IPS-18c (cell line): ENCODE measurements around the gene SAMD4B.
"Not testable (repeated sequence)": the region's sequence is repeated elsewhere in the genome, so short reads cannot be mapped to it uniquely, and the experiment has no call there.

ENCODE experiments used
- H3K4me3 ChIP-seq: 2 replicates; pipeline ENCODE4 v1.7.0; 2013; ENCODE audit warnings: low read depth, mild to moderate bottlenecking, low read length, moderate library complexity; ENCODE audit not compliant: insufficient read depth
- H3K9me3 ChIP-seq: one replicate; pipeline ENCODE4 v1.6.1; 2013; ENCODE audit warnings: mild to moderate bottlenecking, low read length, moderate library complexity; ENCODE audit not compliant: control insufficient read depth, insufficient read depth

Gene SAMD4B

DNA sequence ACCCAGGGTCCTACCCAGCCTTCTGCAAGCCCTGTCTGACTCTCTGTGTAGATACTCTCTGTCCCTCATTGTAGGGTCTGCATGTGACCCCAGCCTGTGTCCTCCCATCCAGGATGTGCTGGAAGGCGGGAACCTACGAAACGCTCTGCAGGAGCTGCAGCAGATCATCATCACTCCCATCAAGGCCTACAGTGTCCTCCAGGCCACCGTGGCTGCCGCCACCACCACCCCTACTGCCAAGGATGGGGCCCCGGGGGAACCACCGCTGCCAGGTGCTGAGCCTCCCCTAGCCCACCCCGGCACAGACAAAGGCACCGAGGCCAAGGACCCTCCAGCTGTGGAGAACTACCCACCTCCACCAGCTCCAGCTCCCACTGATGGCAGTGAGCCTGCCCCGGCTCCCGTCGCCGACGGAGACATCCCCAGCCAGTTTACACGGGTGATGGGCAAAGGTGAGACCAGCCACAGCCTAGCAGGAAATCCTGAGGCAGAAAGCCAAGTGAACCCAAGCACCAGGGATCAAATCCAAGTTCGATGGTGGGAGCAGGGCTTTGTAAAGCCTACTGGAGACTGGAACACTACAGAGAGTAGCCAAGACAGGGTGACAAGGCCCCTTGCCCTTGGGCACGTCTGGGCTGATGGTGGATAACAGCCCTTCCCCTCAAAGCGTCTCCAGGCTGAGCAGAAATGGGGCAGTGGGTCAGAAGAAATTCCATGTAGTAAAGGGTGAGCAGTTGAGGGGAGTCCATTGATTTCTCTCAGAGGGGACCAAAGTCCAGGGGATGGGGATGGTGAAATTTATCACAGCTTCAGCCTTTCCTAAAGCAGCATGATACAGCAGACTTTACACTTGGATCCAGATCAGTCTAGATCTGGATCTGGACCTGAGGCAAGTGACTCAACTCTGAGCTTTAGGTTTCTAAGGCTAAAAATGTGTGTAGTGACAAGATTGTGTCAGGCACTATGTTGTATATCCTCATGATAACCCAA lies 35.4 kb downstream of the SAMD4B start:
- no peaks in the 10 kb centered on the region for H3K9me3 ChIP-seq
- no peak overlapping the region for H3K4me3 ChIP-seq

DNA sequence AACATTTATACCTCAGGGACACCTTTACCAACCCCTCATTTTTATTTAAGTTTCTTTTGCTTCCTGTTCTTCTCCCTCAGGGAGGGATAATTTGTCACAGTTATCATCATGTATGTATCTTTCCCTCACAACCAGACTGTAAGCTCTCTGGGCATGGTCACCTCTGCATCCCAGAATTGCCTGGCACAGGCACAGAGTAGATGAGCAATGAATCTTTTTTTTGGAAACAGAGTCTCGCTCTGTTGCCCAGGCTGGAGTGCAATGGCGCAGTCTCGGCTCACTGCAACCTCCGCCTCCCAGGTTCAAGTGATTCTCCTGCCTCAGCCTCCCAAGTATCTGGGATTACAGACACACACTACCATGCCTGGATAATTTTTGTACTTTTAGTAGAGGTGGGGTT lies 37.1 kb downstream of the SAMD4B start:
- not testable (repeated sequence) for H3K9me3 ChIP-seq, H3K4me3 ChIP-seq

DNA sequence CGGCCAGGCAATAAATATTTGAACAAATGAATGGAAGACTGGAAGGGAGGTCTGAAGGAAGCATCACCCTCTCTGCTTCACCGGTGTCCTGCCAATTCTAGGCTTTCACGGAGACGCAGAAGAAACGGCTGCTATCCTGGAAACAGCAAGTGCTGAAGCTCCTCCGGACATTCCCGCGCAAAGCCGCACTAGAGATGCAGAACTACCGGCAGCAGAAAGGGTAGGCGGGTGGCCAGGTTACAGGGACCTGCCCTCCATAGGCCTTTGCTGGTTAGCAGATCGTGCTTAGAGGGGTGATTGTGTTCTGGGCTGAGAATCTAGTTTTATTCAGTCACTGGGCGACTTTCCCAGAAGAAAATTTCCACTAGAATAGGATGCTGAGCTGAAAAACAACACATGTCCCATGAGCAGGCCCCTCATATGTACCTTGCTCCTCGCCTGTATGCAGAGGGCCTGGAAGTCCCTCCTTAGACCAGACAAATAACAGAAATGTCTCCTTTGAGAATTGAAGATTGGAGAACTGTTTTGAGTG lies 37.7 kb downstream of the SAMD4B start:
- H3K9me3 ChIP-seq: no peaks in the 10 kb centered on the region

GRCh38 chr19:39380521-39381502 lies 38.6 kb downstream of the SAMD4B start:
- Histone ChIP-seq H3K9me3 (no peaks in the 10 kb centered on the region), H3K4me3 (no peak overlapping the region)

More for the DNA sequence above, 37.7 kb downstream of the SAMD4B start:
- no peak overlapping the region for H3K4me3 ChIP-seq

GRCh38 chr19:39381910-39382611 lies 39.8 kb downstream of the SAMD4B start:
- no peak overlapping the region for H3K4me3 ChIP-seq
- H3K9me3 ChIP-seq: no peaks in the 10 kb centered on the region

DNA sequence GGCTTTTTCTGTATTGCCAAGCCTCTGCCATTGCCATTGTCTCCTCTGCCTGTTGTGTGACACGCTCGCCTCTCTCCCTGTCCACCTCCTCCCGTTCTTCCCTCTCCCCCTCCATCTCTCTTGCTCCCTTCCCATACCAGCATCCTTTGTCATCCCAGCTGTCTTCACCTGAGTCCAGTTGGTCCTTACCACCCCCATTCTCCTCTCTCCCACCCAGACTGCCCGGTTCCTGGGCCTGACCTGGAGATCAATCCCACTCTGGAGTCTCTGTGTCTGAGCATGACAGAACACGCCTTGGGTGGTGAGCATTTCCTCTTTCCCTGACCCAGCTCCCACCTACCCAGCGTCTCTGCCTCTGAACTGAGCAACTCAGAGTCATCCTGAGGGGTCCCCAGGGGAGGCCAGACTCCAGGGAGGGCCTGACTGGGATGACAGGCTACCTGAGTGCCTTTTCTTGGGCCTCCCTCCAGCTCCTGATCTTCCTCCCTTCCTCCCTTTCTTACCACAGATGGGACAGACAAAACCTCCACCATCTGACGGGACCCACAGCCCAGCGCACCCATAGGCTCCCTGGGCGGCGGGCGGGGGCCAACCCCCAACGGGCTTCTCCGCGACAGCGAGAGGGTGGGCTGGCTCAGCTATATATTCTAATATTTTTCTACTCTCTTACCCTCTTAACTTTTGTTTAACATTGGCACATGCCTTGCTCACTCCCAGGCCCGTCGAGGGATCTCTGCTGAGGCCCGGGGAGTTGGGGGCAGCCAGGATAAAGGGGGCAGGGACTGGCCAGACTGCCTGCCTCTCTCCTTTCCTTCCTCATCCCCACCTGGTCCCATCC lies 41.0 kb downstream of the SAMD4B start:
- no peak overlapping the region for H3K4me3 ChIP-seq
- H3K9me3 ChIP-seq: no peaks in the 10 kb centered on the region

DNA sequence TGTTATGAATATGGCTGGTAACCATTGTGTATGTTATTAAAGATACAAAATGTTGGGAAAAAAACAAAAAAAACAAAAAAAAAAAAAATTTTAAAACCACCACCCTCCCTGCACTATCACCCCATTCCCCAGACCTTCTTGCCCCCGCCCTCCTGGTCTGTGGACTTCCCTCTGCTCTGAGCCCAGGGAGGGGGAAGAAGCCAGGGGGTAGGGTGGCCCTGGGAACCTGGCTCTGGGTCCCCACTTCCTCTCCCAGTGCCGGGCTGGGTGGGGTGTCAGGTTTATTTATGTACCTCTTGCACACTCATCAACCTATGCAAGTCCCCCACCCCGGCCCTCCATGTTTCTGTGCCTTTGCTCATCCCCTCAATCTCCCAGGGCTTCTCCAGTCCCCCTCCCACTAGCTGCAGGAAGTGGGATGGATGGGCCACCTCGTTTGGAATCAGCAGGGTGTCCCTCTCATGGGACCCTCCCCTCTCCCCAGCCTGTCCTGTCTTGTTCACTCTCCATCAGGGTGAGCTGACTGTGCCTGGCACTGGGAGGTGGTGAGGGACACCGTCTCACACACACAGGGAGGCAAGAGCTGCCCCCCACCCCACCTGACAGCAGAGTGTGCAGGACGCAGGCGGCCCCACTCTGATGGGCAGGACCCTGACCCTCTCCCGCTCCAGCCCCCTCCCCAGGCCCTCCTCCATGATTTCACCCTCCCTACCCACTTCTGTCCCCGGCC lies 42.8 kb downstream of the SAMD4B start:
- Histone ChIP-seq H3K4me3 (no peak overlapping the region), H3K9me3 (no peaks in the 10 kb centered on the region)

DNA sequence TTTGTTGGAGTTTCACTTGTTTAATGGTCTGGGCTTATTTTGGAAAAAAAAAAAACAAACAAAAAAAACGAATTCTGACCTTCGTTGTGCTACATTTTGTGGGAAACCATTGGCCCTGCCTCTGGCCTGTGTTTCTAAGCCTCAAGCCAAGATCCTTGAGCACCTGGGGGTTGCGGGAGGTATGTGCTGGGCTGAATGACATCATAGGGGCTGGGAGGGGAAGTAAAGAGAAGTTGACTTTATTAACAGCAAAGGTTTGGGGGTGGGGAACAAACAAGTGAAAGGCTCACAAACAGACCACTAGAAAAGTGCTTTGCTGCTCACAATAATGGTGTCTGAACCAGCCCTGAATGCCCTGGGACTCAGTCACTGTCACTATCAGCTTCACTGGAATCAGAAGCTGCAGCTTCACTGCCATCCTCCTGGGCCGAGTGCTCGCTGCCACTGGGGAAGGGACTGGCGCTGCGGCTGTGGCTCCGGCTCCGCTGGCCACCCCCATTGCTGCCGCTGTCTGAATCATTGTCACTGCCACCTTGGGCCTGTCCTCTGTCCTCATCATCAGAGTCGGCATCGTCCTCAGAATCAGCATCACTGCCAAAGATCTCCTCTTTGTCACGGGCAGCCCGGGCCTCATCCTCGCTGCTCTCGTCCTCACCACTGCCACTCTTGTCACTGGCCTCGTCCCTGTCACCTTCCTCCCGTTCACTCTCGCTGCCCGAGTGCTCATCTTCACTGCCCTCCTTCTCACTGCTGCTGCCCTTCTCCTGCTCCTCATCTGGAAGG lies 43.6 kb downstream of the SAMD4B start:
- Histone ChIP-seq H3K4me3 (no peak overlapping the region), H3K9me3 (no peaks in the 10 kb centered on the region)

GRCh38 chr19:39386557-39386956 lies 44.3 kb downstream of the SAMD4B start:
- no peak overlapping the region for H3K4me3 ChIP-seq
- H3K9me3 ChIP-seq: no peaks in the 10 kb centered on the region

DNA sequence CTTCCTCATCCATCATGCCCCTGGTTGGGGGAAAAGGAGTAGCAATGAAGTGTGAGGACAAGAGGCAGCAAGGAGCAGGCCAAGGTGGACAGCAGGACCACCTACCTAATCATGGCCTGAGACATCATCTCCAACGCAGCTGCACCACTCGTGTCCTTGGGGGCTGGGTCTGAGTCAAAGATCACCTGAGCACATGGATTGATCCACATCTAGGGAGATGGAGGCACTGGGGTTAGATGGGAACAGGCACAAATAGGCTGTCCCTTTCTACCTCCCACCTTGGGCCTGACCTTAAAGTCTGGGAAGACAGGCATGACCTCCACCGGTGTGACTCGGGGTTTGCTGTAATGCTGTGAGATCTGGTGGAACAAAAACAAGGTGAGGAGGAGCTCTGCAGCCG lies 46.4 kb downstream of the SAMD4B start:
- Histone ChIP-seq H3K4me3 (no peak overlapping the region), H3K9me3 (no peaks in the 10 kb centered on the region)

DNA sequence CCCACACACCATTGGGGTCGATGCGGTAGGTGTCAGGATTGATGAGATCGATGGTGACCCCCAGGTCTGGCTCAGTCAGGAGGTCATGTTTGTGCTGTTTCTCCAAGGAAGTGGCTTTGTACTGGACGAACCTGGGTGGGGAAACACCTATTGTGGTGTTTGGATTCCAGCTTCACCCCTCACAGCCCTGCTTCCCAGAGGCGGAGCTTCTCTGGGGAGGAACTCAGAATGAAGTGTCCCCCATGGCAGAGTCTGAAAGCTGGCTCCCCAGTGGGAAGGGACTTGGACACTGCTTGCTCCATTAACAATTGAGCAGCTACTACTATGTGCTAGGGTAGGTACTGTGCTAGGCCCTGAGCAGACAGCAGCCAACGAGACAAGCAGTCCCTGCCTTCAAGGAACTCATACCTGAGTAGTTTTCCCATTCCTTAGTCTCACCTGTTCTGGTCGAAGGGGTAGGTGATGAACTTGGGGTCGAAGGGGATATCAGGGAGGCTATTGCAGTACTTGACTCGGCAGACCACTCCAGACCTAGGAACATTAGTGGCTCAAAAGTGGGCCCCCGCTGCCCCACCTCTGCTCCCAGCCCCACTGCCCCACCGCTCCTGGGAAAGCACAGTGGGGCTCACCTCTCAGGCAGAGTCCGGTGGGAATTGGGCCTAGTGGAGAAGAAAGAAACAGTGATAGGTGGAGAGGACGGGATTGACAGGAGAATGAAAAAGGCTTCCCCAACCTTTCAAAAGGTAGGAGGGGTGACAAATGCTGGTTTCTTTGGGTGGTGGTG lies 47.6 kb downstream of the SAMD4B start:
- Histone ChIP-seq H3K4me3 (peak overlapping the region; percentile 92), H3K9me3 (no peaks in the 10 kb centered on the region)

- Histone ChIP-seq H3K4me3 (peak overlapping the region; percentile 92), H3K9me3 (no peaks in the 10 kb centered on the region)
Measured at GRCh38 chr19:39390451-39390750, 48.2 kb downstream of the SAMD4B start.

DNA sequence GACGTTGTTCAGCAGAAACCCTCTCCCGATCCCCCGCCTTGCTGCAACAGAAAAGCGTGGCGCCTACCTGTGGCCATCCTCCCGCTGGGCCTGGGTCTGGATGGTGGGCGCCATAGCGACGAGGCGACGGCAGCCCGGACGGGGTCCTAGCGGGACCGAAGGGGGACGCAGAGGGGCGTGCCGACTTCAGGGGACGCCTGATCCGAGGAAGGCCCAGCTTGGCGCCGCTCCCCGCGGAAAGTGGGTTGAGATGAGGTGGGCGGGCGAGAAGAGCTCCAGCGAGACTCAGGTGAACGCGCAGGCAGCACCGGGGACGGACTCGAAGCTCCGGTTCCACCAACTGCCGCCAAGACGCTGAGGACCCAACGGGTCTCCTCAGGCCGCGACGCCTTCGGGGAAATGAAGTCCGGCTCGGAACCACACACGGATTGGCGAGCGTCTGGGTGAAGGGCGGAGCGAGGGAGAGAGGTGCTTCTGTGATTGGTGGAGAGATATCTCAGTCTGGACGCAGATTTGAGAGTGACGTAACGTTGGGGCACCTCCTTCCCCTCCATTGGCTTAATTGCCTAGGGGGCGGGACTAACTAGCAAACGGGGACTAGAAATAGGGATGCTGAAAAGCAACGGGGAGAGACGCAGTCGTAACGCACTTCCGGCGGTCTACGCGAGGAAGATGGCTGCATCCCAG lies 48.7 kb downstream of the SAMD4B start, which contains the start of the genes MED29 and PAF1:
TSS of gene MED29 (plus strand) at position 628 of the 687 bp plus-strand sequence. CDS start at position 673, 45 bp downstream.
TSS of gene PAF1 (minus strand) at position 356 of the 687 bp plus-strand sequence. CDS start at position 114, 242 bp downstream.
- H3K4me3 ChIP-seq: peak within 1 kb of the TSS; percentile 100
- no peaks in the 10 kb centered on the region for H3K9me3 ChIP-seq
